Measurements from ENCODE around the gene SOX3. TPM values are rescaled to one million over a fixed set of nuclear protein-coding genes. Genes with fewer than 3 reads are reported as not detected.

SOX3 gene
- not detected in 2 replicates for total RNA-seq

DNA sequence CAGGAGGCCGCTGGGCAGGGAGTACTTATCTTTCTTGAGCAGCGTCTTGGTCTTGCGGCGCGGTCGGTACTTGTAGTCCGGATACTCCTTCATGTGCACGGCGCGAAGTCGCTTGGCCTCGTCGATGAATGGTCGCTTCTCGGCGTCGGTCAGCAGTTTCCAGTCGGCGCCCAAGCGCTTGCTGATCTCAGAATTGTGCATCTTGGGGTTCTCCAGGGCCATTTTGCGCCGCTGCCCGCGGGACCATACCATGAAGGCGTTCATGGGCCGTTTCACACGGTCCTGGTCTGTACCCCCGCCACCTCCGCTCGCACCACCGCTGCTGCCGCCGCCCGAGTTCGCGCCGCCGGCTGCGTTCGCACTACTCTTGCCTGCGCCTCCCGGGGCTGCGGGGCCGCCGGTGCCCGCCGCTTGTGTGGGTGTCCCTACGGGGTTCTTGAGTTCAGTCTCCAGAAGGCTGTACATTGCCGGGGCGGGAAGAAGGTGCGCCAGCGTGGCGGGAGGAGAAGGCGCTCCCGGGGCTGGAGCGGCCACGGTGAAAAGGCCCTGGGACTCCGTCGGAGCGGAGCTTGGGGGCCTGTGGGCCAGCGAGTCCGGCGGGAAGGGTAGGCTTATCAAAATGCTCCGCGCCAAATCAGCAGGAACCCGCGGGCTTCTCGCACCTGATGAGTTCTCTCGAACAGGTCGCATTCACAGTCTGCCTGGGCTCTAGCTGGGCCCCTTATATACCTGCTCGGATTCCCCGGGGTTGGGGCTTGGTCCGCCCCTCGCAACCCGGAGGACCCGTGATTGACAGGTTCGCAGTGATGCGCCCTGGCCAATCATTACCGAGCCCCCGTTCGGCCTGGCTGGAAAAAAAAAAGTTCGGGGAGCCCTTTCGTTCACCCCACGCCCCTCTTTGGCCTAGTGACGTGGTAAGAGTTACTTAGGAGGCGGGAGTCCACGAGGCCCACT lies at the start of gene SOX3:
SOX3 (minus strand) TSS at position 699 of the 954 bp plus-strand sequence; CDS start at position 690, 9 bp downstream.
- TF ChIP-seq, protein P1, sequence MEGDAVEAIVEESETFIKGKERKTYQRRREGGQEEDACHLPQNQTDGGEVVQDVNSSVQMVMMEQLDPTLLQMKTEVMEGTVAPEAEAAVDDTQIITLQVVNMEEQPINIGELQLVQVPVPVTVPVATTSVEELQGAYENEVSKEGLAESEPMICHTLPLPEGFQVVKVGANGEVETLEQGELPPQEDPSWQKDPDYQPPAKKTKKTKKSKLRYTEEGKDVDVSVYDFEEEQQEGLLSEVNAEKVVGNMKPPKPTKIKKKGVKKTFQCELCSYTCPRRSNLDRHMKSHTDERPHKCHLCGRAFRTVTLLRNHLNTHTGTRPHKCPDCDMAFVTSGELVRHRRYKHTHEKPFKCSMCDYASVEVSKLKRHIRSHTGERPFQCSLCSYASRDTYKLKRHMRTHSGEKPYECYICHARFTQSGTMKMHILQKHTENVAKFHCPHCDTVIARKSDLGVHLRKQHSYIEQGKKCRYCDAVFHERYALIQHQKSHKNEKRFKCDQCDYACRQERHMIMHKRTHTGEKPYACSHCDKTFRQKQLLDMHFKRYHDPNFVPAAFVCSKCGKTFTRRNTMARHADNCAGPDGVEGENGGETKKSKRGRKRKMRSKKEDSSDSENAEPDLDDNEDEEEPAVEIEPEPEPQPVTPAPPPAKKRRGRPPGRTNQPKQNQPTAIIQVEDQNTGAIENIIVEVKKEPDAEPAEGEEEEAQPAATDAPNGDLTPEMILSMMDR (IDR thresholded peaks at IDR 0.05; ENCODE audit: extremely low read depth, low read depth, low read length), result no peak
- Histone ChIP-seq H3K9me3 (ENCODE audit: low read depth, low read length) (no peaks in the 10 kb centered on the region), H3K36me3 (ENCODE audit: insufficient read depth, low read length) (no peaks in the 10 kb centered on the region), H3K4me3 (ENCODE audit: insufficient read depth, low read length) (no peak within 1 kb of the TSS), H3K27me3 (ENCODE audit: insufficient read depth, low read length) (peaks cover 24% of the 10 kb centered on the region), H3K4me1 (ENCODE audit: insufficient read depth, low read length) (no peaks in the 10 kb centered on the region), H4K20me1 (ENCODE audit: insufficient read depth, low read length) (no peaks in the 10 kb centered on the region), H2AFZ (ENCODE audit: low read length) (no peak within 1 kb of the TSS), H3K4me2 (ENCODE audit: insufficient read depth, low read length) (no peak within 1 kb of the TSS), H3K27ac (ENCODE audit: low read depth, low read length) (no peak within 1 kb of the TSS), H3K79me2 (ENCODE audit: insufficient read depth, low read length) (no peaks in the 10 kb centered on the region)
- DNase-seq (ENCODE audit: insufficient read length, low spot score, missing footprints), result no peak

DNA sequence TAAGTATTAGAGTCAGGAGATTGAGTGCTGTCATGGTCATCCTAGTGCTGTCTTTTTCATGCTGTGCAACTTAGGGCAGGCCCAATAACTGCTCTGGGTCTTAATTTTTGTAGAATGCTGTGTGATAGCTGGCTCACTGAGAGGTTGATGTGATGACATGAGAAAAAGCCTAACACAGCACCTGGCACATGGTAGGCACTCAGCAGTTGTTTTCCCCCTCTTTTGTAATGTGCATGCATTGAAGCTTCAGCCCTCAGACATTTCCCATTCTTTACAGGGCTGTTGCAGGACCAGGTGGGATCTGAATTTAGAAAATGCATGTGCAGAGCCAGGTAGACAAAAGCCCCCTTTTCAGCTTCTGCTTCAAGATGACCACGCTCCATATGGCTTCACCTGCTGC lies 44.1 kb upstream of the SOX3 start:
- no peak overlapping the region for H2AFZ ChIP-seq (ENCODE audit: low read length)
- H3K4me1 ChIP-seq (ENCODE audit: insufficient read depth, low read length), result no peaks in the 10 kb centered on the region
- H3K79me2 ChIP-seq (ENCODE audit: insufficient read depth, low read length), result no peaks in the 10 kb centered on the region
- H3K36me3 ChIP-seq (ENCODE audit: insufficient read depth, low read length), result no peaks in the 10 kb centered on the region
- H3K27me3 ChIP-seq (ENCODE audit: insufficient read depth, low read length), result no peaks in the 10 kb centered on the region
- no peaks in the 10 kb centered on the region for H3K9me3 ChIP-seq (ENCODE audit: low read depth, low read length)
- H3K4me3 ChIP-seq (ENCODE audit: insufficient read depth, low read length), result no peak overlapping the region
- TF ChIP-seq, protein P1 (IDR thresholded peaks at IDR 0.05; ENCODE audit: extremely low read depth, low read depth, low read length), result no peak
- H3K27ac ChIP-seq (ENCODE audit: low read depth, low read length), result no peak overlapping the region
- no peaks in the 10 kb centered on the region for H4K20me1 ChIP-seq (ENCODE audit: insufficient read depth, low read length)
- DNase-seq (ENCODE audit: insufficient read length, low spot score, missing footprints), result no peak
- H3K4me2 ChIP-seq (ENCODE audit: insufficient read depth, low read length), result no peak overlapping the region

DNA sequence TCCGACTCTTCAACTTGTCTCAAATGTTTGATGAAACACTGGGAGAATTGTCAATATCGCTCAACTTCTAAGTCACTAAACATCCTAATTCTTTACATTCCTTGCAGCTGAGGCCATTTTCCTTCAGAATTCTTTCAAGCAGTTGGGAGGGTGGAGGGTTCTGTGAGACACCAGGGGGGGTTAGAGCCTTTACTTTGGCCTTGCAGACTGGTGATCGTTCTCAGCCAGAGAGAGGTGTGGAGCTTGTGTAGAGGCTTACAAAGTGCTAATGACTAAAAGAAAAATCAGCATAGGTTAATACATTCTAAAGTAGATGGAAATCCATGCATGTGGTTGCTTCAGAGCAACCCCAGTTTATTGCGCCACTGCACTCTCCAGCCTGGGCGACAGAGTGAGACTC lies 21.3 kb upstream of the SOX3 start:
- Histone ChIP-seq H3K4me1 (ENCODE audit: insufficient read depth, low read length) (no peaks in the 10 kb centered on the region), H2AFZ (ENCODE audit: low read length) (no peak overlapping the region), H3K27ac (ENCODE audit: low read depth, low read length) (no peak overlapping the region), H3K4me2 (ENCODE audit: insufficient read depth, low read length) (no peak overlapping the region), H3K4me3 (ENCODE audit: insufficient read depth, low read length) (no peak overlapping the region), H3K27me3 (ENCODE audit: insufficient read depth, low read length) (no peaks in the 10 kb centered on the region), H3K36me3 (ENCODE audit: insufficient read depth, low read length) (no peaks in the 10 kb centered on the region), H3K9me3 (ENCODE audit: low read depth, low read length) (no peaks in the 10 kb centered on the region), H4K20me1 (ENCODE audit: insufficient read depth, low read length) (no peaks in the 10 kb centered on the region), H3K79me2 (ENCODE audit: insufficient read depth, low read length) (no peaks in the 10 kb centered on the region)
- DNase-seq (ENCODE audit: insufficient read length, low spot score, missing footprints), result no peak
- TF ChIP-seq, protein P1 (IDR thresholded peaks at IDR 0.05; ENCODE audit: extremely low read depth, low read depth, low read length), result no peak

DNA sequence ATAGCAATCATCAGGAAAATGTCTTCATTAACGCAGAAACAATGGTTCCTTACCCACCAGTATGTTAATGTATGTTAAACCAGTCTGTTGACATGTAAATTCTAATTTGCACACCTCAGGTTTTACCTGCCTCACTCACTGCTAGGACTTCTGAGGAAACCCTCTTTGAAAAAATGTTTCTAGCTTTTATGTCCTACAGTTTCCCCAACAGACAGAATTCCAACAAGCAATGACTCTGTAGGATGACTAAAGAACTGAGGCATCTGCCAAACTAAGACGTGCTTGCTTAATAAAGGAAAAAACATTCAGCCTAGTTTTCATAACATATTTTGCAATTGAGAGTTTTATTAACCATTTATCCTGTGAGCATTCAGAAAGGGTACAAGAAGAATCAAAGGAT lies 20.6 kb upstream of the SOX3 start:
- H3K9me3 ChIP-seq (ENCODE audit: low read depth, low read length), result no peaks in the 10 kb centered on the region
- no peak for DNase-seq (ENCODE audit: insufficient read length, low spot score, missing footprints)
- no peaks in the 10 kb centered on the region for H3K79me2 ChIP-seq (ENCODE audit: insufficient read depth, low read length)
- no peaks in the 10 kb centered on the region for H3K27me3 ChIP-seq (ENCODE audit: insufficient read depth, low read length)
- H3K27ac ChIP-seq (ENCODE audit: low read depth, low read length), result no peak overlapping the region
- no peak overlapping the region for H2AFZ ChIP-seq (ENCODE audit: low read length)
- H3K36me3 ChIP-seq (ENCODE audit: insufficient read depth, low read length), result no peaks in the 10 kb centered on the region
- H3K4me1 ChIP-seq (ENCODE audit: insufficient read depth, low read length), result no peaks in the 10 kb centered on the region
- TF ChIP-seq, protein P1 (IDR thresholded peaks at IDR 0.05; ENCODE audit: extremely low read depth, low read depth, low read length), result no peak
- no peaks in the 10 kb centered on the region for H4K20me1 ChIP-seq (ENCODE audit: insufficient read depth, low read length)
- no peak overlapping the region for H3K4me2 ChIP-seq (ENCODE audit: insufficient read depth, low read length)
- no peak overlapping the region for H3K4me3 ChIP-seq (ENCODE audit: insufficient read depth, low read length)

Measured in osteoblast (primary cell).